Osteoblast (primary cell): ENCODE measurements around the gene NAALADL1. TPM values are rescaled to one million over a fixed set of nuclear protein-coding genes. Genes with fewer than 3 reads are reported as not detected.
"Not testable (repeated sequence)": the region's sequence is repeated elsewhere in the genome, so short reads cannot be mapped to it uniquely, and the experiment has no call there.

Experiments
- DNase-seq: peaks from one replicate; pipeline ENCODE4 v3.0.0; 2011; ENCODE audit warnings: low spot score, mixed read lengths; ENCODE audit not compliant: insufficient read length; ENCODE audit errors: missing footprints
- H2AFZ ChIP-seq: 2 replicates; pipeline ENCODE4 v1.6.0; 2011; ENCODE audit warnings: mild to moderate bottlenecking, low read length
- H3K27ac ChIP-seq: 2 replicates; pipeline ENCODE4 v1.5.1; 2011; ENCODE audit warnings: mild to moderate bottlenecking, low read depth, low read length, moderate library complexity
- H3K27me3 ChIP-seq: 2 replicates; pipeline ENCODE4 v1.6.0; 2012; ENCODE audit warnings: mild to moderate bottlenecking, control low read depth, inconsistent platforms, low read length, moderate library complexity; ENCODE audit not compliant: insufficient read depth
- H3K36me3 ChIP-seq: 2 replicates; pipeline ENCODE4 v1.5.1; 2011; ENCODE audit warnings: mild to moderate bottlenecking, low read length, control low read depth, moderate library complexity; ENCODE audit not compliant: insufficient read depth
- H3K4me1 ChIP-seq: 2 replicates; pipeline ENCODE4 v1.5.1; 2011; ENCODE audit warnings: mild to moderate bottlenecking, low read length, control low read depth, moderate library complexity; ENCODE audit not compliant: insufficient read depth
- H3K4me2 ChIP-seq: 2 replicates; pipeline ENCODE4 v1.6.0; 2011; ENCODE audit warnings: mild to moderate bottlenecking, low read length; ENCODE audit not compliant: insufficient read depth
- H3K4me3 ChIP-seq: fragments of 200-600 bp; sonication (generic); 3 replicates; pipeline ENCODE4 v1.5.1; 2012; ENCODE audit warnings: mild to moderate bottlenecking, low read length, inconsistent platforms; ENCODE audit not compliant: insufficient read depth
- H3K79me2 ChIP-seq: 2 replicates; pipeline ENCODE4 v1.6.0; 2012; ENCODE audit warnings: mild to moderate bottlenecking, low read length, control low read depth, inconsistent platforms; ENCODE audit not compliant: insufficient read depth
- H3K9me3 ChIP-seq: 2 replicates; pipeline ENCODE4 v1.5.1; 2011; ENCODE audit warnings: low read depth, low read length, control low read depth
- H4K20me1 ChIP-seq: 2 replicates; pipeline ENCODE4 v1.6.0; 2012; ENCODE audit warnings: mild to moderate bottlenecking, low read length, control low read depth; ENCODE audit not compliant: insufficient read depth
- CTCF ChIP-seq: IDR thresholded peaks from 2 replicates; pipeline ENCODE4 v1.5.1; 2011; ENCODE audit warnings: mild to moderate bottlenecking, low read depth, low read length, moderate library complexity; ENCODE audit errors: extremely low read depth
- total RNA-seq: library from RNA; depleted of rRNA; stranded (reverse); fragments of >200 nt; gene quantifications from 2 replicates; pipeline ENCODE4 v1.2.3, GENCODE V29; 2012

NAALADL1 gene
- total RNA-seq, 1 donor, result 17.7 TPM

- Histone ChIP-seq H2AFZ (peak within 1 kb of the TSS; percentile 89), H3K36me3 (no peaks in the 10 kb centered on the region), H3K27me3 (no peaks in the 10 kb centered on the region), H3K9me3 (no peaks in the 10 kb centered on the region), H3K79me2 (no peaks in the 10 kb centered on the region), H3K4me3 (peak within 1 kb of the TSS; percentile 74), H3K4me2 (peak within 1 kb of the TSS; percentile 75), H3K27ac (peak within 1 kb of the TSS; percentile 9), H4K20me1 (no peaks in the 10 kb centered on the region), H3K4me1 (peaks cover 13% of the 10 kb centered on the region)
- peak; percentile 60 for TF ChIP-seq CTCF
- peak; percentile 98 for DNase-seq
These were observed 30.9 kb downstream of the NAALADL1 start, which contains the start of gene SNX15 for GRCh38 chr11:65027213-65028067. TSS of gene SNX15 (plus strand) at chr11:65027439. CDS start at chr11:65027538, 99 bp downstream.

GRCh38 chr11:65026810-65027209 is 31.5 kb downstream of the NAALADL1 start:
- DNase-seq, result no peak
- H2AFZ ChIP-seq, result peak overlapping the region; percentile 89
- H3K27me3 ChIP-seq, result no peaks in the 10 kb centered on the region
- no peaks in the 10 kb centered on the region for H3K36me3 ChIP-seq
- H3K4me3 ChIP-seq, result peak overlapping the region; percentile 74
- H3K4me1 ChIP-seq, result peaks cover 13% of the 10 kb centered on the region
- H3K27ac ChIP-seq, result peak overlapping the region; percentile 4
- TF ChIP-seq CTCF, result no peak
- no peaks in the 10 kb centered on the region for H3K79me2 ChIP-seq
- H3K4me2 ChIP-seq, result peak overlapping the region; percentile 75
- no peaks in the 10 kb centered on the region for H4K20me1 ChIP-seq
- H3K9me3 ChIP-seq, result no peaks in the 10 kb centered on the region

- Histone ChIP-seq H3K4me1 (peaks cover 12% of the 10 kb centered on the region), H3K36me3 (peaks cover 11% of the 10 kb centered on the region)
- H3K27ac ChIP-seq, H2AFZ ChIP-seq, H3K4me3 ChIP-seq, H3K79me2 ChIP-seq, DNase-seq, H3K27me3 ChIP-seq, H3K9me3 ChIP-seq, H4K20me1 ChIP-seq, H3K4me2 ChIP-seq: not testable (repeated sequence)
These were observed 34.9 kb downstream of the NAALADL1 start for GRCh38 chr11:65023502-65023901.

GRCh38 chr11:65021509-65021908 is 36.8 kb downstream of the NAALADL1 start:
- Histone ChIP-seq H3K27ac (no peak overlapping the region), H3K79me2 (peaks cover 4% of the 10 kb centered on the region), H3K9me3 (no peaks in the 10 kb centered on the region), H3K4me2 (no peak overlapping the region), H4K20me1 (no peaks in the 10 kb centered on the region), H2AFZ (no peak overlapping the region), H3K36me3 (peaks cover 19% of the 10 kb centered on the region), H3K4me1 (no peaks in the 10 kb centered on the region), H3K4me3 (no peak overlapping the region), H3K27me3 (no peaks in the 10 kb centered on the region)
- DNase-seq, result peak; percentile 44
- TF ChIP-seq CTCF, result no peak
